HG03175 (cell line): ENCODE data around the gene SMAD1.

Experiments used
- ATAC-seq: cut with Tn5 transposase; IDR thresholded peaks from one replicate; pipeline ENCODE4 v1.9.1; 2021; ENCODE audit warnings: mild to moderate bottlenecking, moderate library complexity; ENCODE audit not compliant: unreplicated experiment

Gene SMAD1

GRCh38 chr4:145488310-145488709 lies 6.7 kb downstream of the SMAD1 start:
- no peak for ATAC-seq

- no peak for ATAC-seq
Observed at GRCh38 chr4:145489556-145489955, 7.9 kb downstream of the SMAD1 start.

DNA sequence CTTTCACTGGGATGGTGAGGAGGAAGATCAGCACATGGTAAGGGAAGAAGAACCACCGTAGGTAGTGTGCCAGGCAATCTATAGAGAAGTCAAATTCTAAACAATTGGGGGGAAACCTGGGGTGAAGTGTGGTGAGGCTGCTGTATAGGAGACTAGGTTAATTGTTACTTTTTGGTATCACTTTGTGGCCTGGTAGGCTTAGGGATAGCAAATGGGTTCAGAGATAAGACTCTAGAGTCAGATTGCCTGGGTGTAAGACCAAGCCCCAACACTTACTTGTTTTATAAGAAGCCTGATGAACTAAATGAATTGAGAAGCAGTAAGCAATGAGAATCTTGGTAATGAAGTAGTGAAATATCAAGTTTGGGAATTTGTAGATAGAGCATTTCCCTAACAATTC lies 8.7 kb downstream of the SMAD1 start:
- ATAC-seq = no peak

DNA sequence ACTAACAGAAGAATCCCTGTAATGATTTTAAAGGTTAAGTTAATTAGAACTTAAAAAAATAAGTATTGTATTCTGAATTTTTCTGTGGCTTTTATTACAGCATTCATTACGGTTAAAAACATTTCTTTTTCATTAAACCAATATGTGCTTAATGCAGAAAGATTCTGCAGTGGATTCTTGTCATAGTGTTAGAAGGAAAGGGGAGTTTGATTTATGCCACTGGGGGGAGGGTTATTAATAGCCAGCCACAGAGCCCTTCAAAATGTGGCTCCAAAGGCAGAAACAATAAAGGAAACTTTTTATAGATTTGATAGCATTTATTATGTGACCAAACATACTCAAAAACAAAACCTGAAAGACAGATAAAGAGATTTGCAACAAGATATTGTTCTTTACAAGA lies 9.1 kb downstream of the SMAD1 start:
- no peak for ATAC-seq

GRCh38 chr4:145492376-145492775 lies 10.7 kb downstream of the SMAD1 start:
- ATAC-seq = no peak

- ATAC-seq = no peak
Observed at GRCh38 chr4:145493166-145493565, 11.5 kb downstream of the SMAD1 start.

- ATAC-seq = no peak
Observed at GRCh38 chr4:145494666-145495270, 13.1 kb downstream of the SMAD1 start.

GRCh38 chr4:145496292-145496691 lies 14.6 kb downstream of the SMAD1 start:
- no peak for ATAC-seq

- ATAC-seq = no peak
Observed at GRCh38 chr4:145497199-145498149, 15.8 kb downstream of the SMAD1 start.

GRCh38 chr4:145498430-145498829 lies 16.8 kb downstream of the SMAD1 start:
- ATAC-seq = peak; percentile 61

DNA sequence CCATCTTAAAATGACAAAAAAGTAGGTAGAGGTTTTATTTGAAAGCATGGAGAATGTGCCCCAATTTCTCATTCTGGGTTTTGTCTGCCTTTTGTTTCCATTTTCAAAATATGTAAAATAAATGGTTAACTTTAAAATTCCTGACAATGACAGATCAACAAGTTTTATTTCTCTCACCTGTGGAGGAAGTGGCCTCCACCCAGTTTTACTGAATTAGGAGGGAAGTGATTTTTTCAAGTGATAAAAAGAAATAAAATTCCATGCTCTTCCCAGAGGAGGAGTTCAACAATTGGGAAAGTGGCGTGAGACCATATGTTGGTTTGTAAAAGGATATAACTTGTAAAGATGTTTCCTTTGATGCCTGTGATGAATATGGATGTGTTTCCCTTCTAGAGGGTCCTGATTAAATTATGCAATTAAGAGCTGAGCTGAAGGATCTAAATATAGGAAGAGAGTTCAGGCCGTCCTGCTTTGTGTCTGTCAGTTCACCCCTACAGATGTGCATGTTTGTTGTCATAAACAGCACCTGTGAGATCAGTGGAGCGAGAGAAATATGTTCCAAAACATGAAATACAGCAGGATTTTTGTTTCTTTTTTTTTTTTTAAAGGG lies 19.5 kb downstream of the SMAD1 start:
- peak; percentile 53 for ATAC-seq

GRCh38 chr4:145502809-145503208 lies 21.2 kb downstream of the SMAD1 start:
- no peak for ATAC-seq

- ATAC-seq = no peak
Observed at GRCh38 chr4:145503486-145504072, 21.9 kb downstream of the SMAD1 start.

GRCh38 chr4:145505995-145506394 lies 24.3 kb downstream of the SMAD1 start:
- no peak for ATAC-seq

DNA sequence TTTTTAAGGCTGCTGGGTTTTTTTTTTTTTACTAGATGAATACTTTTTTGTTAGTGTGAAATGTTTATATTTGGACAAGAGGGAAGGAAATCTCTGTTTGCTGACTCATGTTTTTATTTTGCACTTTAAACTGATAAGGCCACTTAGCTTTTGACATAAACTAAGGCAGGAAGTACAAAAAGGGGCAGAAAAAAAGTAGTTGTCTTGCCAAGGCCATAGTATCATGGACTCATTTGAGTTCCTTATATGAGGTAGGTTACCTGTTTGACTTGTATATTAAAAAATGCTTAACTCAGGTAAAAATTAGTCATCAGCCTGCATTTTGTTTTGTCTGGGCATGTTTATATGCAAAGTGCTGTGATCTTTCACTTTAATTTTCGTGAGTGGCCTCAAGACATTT lies 26.0 kb downstream of the SMAD1 start:
- ATAC-seq = no peak

DNA sequence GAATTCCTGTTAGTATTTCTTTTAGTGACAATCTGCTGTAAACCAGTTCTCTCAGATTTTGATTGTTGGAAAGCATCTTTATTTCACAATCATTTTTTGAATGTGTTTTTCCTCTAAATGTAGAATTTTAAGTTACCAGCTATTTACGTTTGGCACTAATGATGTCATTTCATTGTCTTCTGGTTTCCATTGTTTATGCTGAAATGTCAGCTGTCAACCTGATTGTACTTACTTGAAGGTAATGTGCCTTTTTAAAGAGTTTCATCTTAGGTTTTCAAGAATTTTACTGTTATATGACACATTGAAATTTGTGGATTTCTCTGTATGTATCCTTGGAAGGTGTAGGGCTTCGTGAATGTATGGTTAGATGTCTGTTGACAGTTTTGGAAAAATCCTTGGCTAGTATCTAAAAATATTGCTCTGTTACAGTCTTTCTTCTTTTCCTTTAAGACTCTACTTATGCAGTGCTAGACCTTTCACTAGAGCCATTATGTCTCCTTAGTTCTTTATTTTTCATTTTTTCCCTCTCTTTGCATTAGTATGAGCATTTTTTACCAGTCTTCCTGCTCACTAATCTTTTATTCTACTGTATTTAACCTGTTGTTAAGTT lies 30.4 kb downstream of the SMAD1 start:
- no peak for ATAC-seq

- ATAC-seq = no peak
Observed at GRCh38 chr4:145513020-145513621, 31.5 kb downstream of the SMAD1 start.

DNA sequence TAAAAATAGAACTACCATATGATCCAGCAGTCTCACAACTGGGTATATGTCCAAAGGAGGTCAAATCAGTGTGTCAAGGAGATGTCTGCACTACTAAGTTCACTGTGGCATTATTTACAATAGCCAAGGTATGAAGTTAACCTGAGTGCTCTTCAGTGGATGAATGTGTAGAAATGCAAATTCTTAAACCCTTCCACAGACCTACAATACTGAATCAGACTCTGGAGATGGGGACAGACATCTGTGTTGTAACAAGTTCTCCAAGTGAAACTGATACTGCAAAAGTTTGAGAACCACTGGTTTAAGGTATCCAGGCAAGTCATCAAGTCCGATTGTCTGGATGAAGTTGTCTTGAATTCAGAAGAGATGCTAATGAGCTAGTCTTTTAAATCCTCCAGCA lies 38.5 kb downstream of the SMAD1 start:
- ATAC-seq = no peak

DNA sequence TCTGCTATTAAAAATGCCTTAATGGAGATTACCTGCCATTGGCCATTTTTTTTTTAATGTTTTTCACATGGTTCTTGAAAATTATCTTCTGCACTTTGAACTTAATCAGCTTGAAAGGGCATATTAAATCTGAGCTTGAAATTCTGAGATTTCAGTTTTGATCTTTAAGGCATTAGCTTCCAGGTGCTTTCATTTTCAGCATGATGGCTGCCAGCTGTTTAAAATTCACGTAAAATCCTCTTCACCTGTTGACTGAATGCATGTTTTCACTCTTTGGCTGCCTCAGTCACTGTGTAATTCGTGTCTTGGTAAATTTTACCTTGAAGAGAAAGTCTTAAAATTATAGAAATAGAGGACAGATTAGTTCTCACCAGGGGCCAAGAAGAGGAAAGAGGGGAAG lies 39.6 kb downstream of the SMAD1 start:
- ATAC-seq = no peak

- ATAC-seq = no peak
Observed at GRCh38 chr4:145523117-145523516, 41.5 kb downstream of the SMAD1 start.

DNA sequence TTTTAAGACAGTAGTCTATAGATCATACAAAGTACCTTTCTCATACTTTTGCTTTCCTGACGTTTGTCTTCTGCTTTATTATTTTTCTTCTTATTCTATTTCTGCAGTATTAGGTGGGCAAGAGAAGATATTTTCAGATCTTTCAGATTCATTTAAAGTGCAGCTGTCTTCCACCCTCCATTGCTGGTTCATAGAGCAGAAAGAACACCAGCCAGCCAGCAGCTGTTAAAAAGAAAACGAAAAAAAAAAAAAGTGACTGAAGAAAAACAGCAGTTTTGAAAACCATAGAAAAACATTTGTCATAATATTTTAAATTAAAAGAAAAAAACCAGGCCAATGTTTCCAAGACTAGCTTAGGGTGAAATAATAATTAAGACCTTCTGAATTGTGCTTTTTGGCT lies 42.9 kb downstream of the SMAD1 start:
- ATAC-seq = no peak
